ENCODE measurements around the gene U2AF2. TPM values are rescaled to one million over a fixed set of nuclear protein-coding genes. Genes with fewer than 3 reads are reported as not detected.

Gene U2AF2
- total RNA-seq, 1 experiment from 2014 or later = 323 TPM

DNA sequence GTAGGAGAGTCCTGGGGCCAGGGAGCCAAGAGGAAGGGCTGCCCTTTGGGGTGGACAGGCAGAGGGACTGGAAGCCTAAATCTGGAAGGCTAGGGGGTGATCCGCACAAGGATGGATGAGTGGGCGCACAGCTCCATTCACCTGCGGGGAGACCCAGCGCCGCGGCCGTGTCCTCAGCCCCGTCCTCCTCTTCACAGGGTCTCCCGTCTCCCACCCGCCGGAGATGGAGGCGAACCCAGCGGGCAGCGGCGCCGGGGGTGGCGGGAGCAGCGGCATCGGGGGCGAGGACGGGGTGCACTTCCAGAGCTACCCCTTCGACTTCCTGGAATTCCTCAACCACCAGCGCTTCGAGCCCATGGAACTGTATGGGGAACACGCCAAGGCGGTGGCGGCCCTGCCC lies 41.4 kb upstream of the U2AF2 start:
- H3K27ac ChIP-seq = no peak overlapping the region
- ChIA-PET POLR2A (ENCODE audit: unreplicated experiment) (no interaction called here), CTCF (no interaction called here)
- peaks cover 30% of the 10 kb centered on the region for H4K20me1 ChIP-seq (ENCODE audit: insufficient read depth)
- H3K9me2 ChIP-seq (ENCODE audit: insufficient read depth) = no peaks in the 10 kb centered on the region
- no peaks in the 10 kb centered on the region for H3K4me1 ChIP-seq (replicated peaks; ENCODE audit: insufficient read depth)
- H3K9me3 ChIP-seq (ENCODE audit: insufficient read depth, low read depth) = no peaks in the 10 kb centered on the region
- intact Hi-C loops (cut with micrococcal nuclease; ENCODE audit: unreplicated experiment) = no loop called here
- peaks cover 28% of the 10 kb centered on the region; the same call in 1 of the 2 replicates for H3F3A ChIP-seq (ENCODE audit: insufficient read depth, low read depth)
- DNase-seq = no peak
- H3K36me3 ChIP-seq (ENCODE audit: low read depth) = peaks cover 15% of the 10 kb centered on the region; the same call in 1 of the 2 replicates
- BruUV-seq (replicated peaks) = no TSS peak
- H2AFZ ChIP-seq = no peak overlapping the region
- H3K79me2 ChIP-seq (ENCODE audit: low read depth) = peaks cover 17% of the 10 kb centered on the region
- H3K4me2 ChIP-seq = no peak overlapping the region
- H3K4me3 ChIP-seq = no peak overlapping the region
- no peak for TF ChIP-seq EZH2 (IDR thresholded peaks at IDR 0.05; ENCODE audit: low read depth)
- TF ChIP-seq, protein P1, sequence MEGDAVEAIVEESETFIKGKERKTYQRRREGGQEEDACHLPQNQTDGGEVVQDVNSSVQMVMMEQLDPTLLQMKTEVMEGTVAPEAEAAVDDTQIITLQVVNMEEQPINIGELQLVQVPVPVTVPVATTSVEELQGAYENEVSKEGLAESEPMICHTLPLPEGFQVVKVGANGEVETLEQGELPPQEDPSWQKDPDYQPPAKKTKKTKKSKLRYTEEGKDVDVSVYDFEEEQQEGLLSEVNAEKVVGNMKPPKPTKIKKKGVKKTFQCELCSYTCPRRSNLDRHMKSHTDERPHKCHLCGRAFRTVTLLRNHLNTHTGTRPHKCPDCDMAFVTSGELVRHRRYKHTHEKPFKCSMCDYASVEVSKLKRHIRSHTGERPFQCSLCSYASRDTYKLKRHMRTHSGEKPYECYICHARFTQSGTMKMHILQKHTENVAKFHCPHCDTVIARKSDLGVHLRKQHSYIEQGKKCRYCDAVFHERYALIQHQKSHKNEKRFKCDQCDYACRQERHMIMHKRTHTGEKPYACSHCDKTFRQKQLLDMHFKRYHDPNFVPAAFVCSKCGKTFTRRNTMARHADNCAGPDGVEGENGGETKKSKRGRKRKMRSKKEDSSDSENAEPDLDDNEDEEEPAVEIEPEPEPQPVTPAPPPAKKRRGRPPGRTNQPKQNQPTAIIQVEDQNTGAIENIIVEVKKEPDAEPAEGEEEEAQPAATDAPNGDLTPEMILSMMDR (conservative IDR thresholded peaks at IDR 0.05) = no peak
- no peaks in the 10 kb centered on the region for H3K27me3 ChIP-seq (ENCODE audit: insufficient read depth, low read depth)

DNA sequence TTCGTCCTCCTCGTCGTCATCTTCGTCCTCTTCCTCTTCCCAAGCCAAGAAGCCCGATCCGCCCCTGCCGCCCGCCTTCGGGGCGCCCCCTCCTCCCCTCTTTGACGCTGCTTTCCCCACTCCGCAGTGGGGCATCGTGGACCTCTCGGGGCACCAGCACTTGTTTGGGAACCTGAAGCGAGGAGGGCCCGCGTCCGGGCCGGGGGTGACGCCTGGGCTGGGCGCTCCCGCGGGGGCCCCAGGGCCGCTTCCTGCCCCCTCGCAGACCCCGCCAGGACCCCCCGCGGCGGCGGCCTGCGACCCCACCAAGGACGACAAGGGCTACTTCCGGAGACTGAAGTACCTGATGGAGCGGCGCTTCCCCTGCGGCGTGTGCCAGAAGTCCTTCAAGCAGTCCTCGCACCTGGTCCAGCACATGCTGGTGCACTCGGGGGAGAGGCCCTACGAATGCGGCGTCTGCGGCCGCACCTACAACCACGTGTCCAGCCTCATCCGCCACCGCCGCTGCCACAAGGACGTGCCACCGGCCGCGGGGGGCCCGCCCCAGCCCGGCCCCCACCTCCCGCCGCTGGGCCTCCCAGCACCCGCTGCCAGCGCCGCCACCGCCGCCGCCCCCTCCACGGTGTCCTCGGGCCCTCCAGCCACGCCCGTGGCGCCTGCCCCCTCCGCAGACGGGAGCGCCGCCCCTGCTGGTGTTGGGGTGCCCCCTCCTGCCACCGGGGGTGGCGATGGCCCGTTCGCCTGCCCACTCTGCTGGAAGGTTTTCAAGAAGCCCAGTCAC lies 40.7 kb upstream of the U2AF2 start:
- Histone ChIP-seq H3K36me3 (ENCODE audit: low read depth) (peaks cover 9% of the 10 kb centered on the region; the same call in 1 of the 2 replicates), H3K9me2 (ENCODE audit: insufficient read depth) (no peaks in the 10 kb centered on the region), H3K4me1 (replicated peaks; ENCODE audit: insufficient read depth) (no peaks in the 10 kb centered on the region), H3K9me3 (ENCODE audit: insufficient read depth, low read depth) (no peaks in the 10 kb centered on the region), H3K79me2 (ENCODE audit: low read depth) (peaks cover 9% of the 10 kb centered on the region), H3K27ac (no peak overlapping the region), H3K27me3 (ENCODE audit: insufficient read depth, low read depth) (no peaks in the 10 kb centered on the region), H3K4me3 (no peak overlapping the region), H3F3A (ENCODE audit: insufficient read depth, low read depth) (peaks cover 30% of the 10 kb centered on the region; the same call in 1 of the 2 replicates), H3K4me2 (no peak overlapping the region), H4K20me1 (ENCODE audit: insufficient read depth) (peaks cover 23% of the 10 kb centered on the region), H2AFZ (no peak overlapping the region)
- POLR2A ChIA-PET (ENCODE audit: unreplicated experiment) = no interaction called here
- no peak for DNase-seq
- BruUV-seq (replicated peaks) = no TSS peak
- CTCF ChIA-PET = no interaction called here
- TF ChIP-seq EZH2 (IDR thresholded peaks at IDR 0.05; ENCODE audit: low read depth) = no peak
- TF ChIP-seq, protein P1 (conservative IDR thresholded peaks at IDR 0.05) = no peak
- intact Hi-C loops (cut with micrococcal nuclease; ENCODE audit: unreplicated experiment) = no loop called here

DNA sequence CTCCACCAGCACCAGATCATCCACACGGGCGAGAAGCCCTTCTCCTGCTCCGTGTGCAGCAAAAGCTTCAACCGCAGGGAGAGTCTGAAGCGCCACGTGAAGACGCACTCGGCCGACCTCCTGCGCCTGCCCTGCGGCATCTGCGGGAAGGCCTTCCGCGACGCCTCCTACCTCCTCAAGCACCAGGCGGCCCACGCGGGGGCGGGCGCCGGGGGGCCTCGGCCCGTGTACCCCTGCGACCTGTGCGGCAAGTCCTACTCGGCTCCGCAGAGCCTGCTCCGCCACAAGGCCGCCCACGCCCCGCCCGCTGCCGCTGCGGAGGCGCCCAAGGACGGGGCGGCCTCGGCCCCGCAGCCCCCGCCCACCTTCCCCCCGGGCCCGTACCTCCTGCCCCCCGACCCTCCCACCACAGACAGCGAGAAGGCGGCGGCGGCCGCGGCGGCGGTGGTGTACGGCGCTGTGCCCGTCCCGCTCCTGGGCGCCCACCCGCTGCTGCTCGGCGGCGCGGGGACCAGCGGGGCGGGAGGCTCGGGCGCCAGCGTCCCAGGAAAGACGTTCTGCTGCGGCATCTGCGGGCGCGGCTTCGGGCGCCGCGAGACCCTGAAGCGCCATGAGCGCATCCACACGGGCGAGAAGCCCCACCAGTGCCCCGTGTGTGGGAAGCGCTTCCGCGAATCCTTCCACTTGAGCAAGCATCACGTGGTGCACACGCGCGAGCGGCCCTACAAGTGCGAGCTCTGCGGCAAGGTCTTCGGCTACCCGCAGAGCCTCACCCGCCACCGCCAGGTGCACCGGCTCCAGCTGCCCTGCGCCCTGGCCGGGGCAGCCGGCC lies 39.9 kb upstream of the U2AF2 start:
- BruUV-seq (replicated peaks) = no TSS peak
- H3K4me1 ChIP-seq (replicated peaks; ENCODE audit: insufficient read depth) = no peaks in the 10 kb centered on the region
- peaks cover 3% of the 10 kb centered on the region; the same call in 1 of the 2 replicates for H3K36me3 ChIP-seq (ENCODE audit: low read depth)
- H3K4me3 ChIP-seq = no peak overlapping the region
- CTCF ChIA-PET = no interaction called here
- H3K27me3 ChIP-seq (ENCODE audit: insufficient read depth, low read depth) = no peaks in the 10 kb centered on the region
- intact Hi-C loops (cut with micrococcal nuclease; ENCODE audit: unreplicated experiment) = no loop called here
- TF ChIP-seq EZH2 (IDR thresholded peaks at IDR 0.05; ENCODE audit: low read depth) = no peak
- no peaks in the 10 kb centered on the region for H3K9me3 ChIP-seq (ENCODE audit: insufficient read depth, low read depth)
- peaks cover 21% of the 10 kb centered on the region for H4K20me1 ChIP-seq (ENCODE audit: insufficient read depth)
- no peak overlapping the region for H2AFZ ChIP-seq
- no peaks in the 10 kb centered on the region for H3K9me2 ChIP-seq (ENCODE audit: insufficient read depth)
- POLR2A ChIA-PET (ENCODE audit: unreplicated experiment) = no interaction called here
- H3F3A ChIP-seq (ENCODE audit: insufficient read depth, low read depth) = peaks cover 35% of the 10 kb centered on the region; the same call in 1 of the 2 replicates
- no peak overlapping the region for H3K27ac ChIP-seq
- no peak overlapping the region for H3K4me2 ChIP-seq
- peaks cover 4% of the 10 kb centered on the region; the same call in 1 of the 2 replicates for H3K79me2 ChIP-seq (ENCODE audit: low read depth)
- DNase-seq = no peak
